SU-DHL-6 (cell line): ENCODE data around the gene FXYD5.

Experiments used
- H2AFZ ChIP-seq: fragments of 200-600 bp; sonication (generic); 2 replicates; pipeline ENCODE4 v1.6.1; 2014; ENCODE audit warnings: low read depth, mild to moderate bottlenecking, moderate library complexity, mixed read lengths, antibody characterized with exemption, low read length; ENCODE audit not compliant: severe bottlenecking
- H3F3A ChIP-seq: fragments of 200-600 bp; shearing (Covaris generic); 2 replicates; pipeline ENCODE4 v1.6.0; 2016; ENCODE audit warnings: antibody characterized with exemption, mild to moderate bottlenecking; ENCODE audit not compliant: insufficient read depth
- H3K27ac ChIP-seq: fragments of 200-600 bp; sonication (generic); 2 replicates; pipeline ENCODE4 v1.5.1; 2016; ENCODE audit warnings: low read depth, mild to moderate bottlenecking, low read length, moderate library complexity, mixed read lengths
- H3K27me3 ChIP-seq: fragments of 200-600 bp; sonication (generic), shearing (Covaris generic); 2 replicates; pipeline ENCODE4 v1.6.0; 2014; ENCODE audit warnings: mild to moderate bottlenecking, low read length
- H3K36me3 ChIP-seq: fragments of 200-600 bp; sonication (generic); 2 replicates; pipeline ENCODE4 v1.6.1; 2014; ENCODE audit warnings: mild to moderate bottlenecking, low read length, mixed read lengths
- H3K4me2 ChIP-seq: fragments of 300-600, 200-600 bp; shearing (Covaris generic), sonication (generic); 2 replicates; pipeline ENCODE4 v1.6.0; 2014; ENCODE audit warnings: low read length, low read depth, mild to moderate bottlenecking; ENCODE audit not compliant: poor library complexity, severe bottlenecking
- H3K4me3 ChIP-seq: fragments of 200-600 bp; sonication (generic); 2 replicates; pipeline ENCODE4 v1.5.1; 2014; ENCODE audit warnings: antibody characterized with exemption, low read length, mild to moderate bottlenecking, mixed read lengths; ENCODE audit not compliant: insufficient read depth, poor library complexity, severe bottlenecking
- H3K79me2 ChIP-seq: fragments of 200-600 bp; sonication (generic); 2 replicates; pipeline ENCODE4 v1.6.1; 2014; ENCODE audit warnings: mild to moderate bottlenecking, low read length, moderate library complexity; ENCODE audit not compliant: insufficient read depth
- H3K9ac ChIP-seq: fragments of 200-600 bp; sonication (generic); 2 replicates; pipeline ENCODE4 v1.7.0; 2014; ENCODE audit warnings: mild to moderate bottlenecking, low read length
- H3K9me2 ChIP-seq: fragments of 200-600 bp; sonication (generic); replicated peaks from 2 replicates; pipeline ENCODE4 v1.6.1; 2014; ENCODE audit warnings: low read length; ENCODE audit not compliant: insufficient read depth
- H3K9me3 ChIP-seq: fragments of 200-600 bp; sonication (generic); 2 replicates; pipeline ENCODE4 v1.6.1; 2014; ENCODE audit warnings: low read length, mixed read lengths; ENCODE audit not compliant: insufficient read depth
- H4K20me1 ChIP-seq: fragments of 200-600 bp; sonication (generic); 2 replicates; pipeline ENCODE4 v1.6.1; 2014; ENCODE audit warnings: low read depth, mild to moderate bottlenecking, antibody characterized with exemption, low read length, moderate library complexity, mixed read lengths
- CTCF ChIP-seq: fragments of 200-600 bp; sonication (generic); IDR thresholded peaks from one replicate; pipeline ENCODE4 v1.5.1; 2017; ENCODE audit warnings: antibody characterized with exemption, mild to moderate bottlenecking, low read length, moderate library complexity; ENCODE audit not compliant: insufficient read depth, poor library complexity, severe bottlenecking
- EZH2phosphoT487 ChIP-seq: fragments of 200-600 bp; sonication (generic), shearing (Covaris generic); conservative IDR thresholded peaks from 2 replicates; pipeline ENCODE4 v1.6.1; 2018; ENCODE audit warnings: mild to moderate bottlenecking, antibody characterized with exemption, low read length, moderate library complexity, mixed read lengths

FXYD5 gene

GRCh38 chr19:35154525-35155406 is at the start of gene FXYD5:
Gene FXYD5, plus strand, starts transcription at chr19:35154735. Its CDS starts 816 bp downstream, at chr19:35155551.
- Histone ChIP-seq H3K9me3 (no peaks in the 10 kb centered on the region), H2AFZ (peak within 1 kb of the TSS; percentile 82), H3K79me2 (peaks cover 30% of the 10 kb centered on the region), H3K27ac (peak within 1 kb of the TSS; percentile 69), H3K4me3 (peak within 1 kb of the TSS; percentile 93), H4K20me1 (no peaks in the 10 kb centered on the region), H3K9me2 (no peaks in the 10 kb centered on the region), H3K9ac (peak within 1 kb of the TSS; percentile 93), H3F3A (no peaks in the 10 kb centered on the region), H3K4me2 (peak within 1 kb of the TSS; percentile 64), H3K27me3 (no peaks in the 10 kb centered on the region), H3K36me3 (peaks cover 13% of the 10 kb centered on the region; the same call in 1 of the 2 replicates)
- no peak for TF ChIP-seq CTCF

GRCh38 chr19:35105047-35105410 is 49.5 kb upstream of the FXYD5 start:
- Histone ChIP-seq H3K27me3 (no peaks in the 10 kb centered on the region), H3K9ac (no peak overlapping the region), H3F3A (no peaks in the 10 kb centered on the region), H3K9me2 (no peaks in the 10 kb centered on the region), H2AFZ (no peak overlapping the region), H3K9me3 (no peaks in the 10 kb centered on the region), H3K79me2 (no peaks in the 10 kb centered on the region), H3K27ac (no peak overlapping the region), H4K20me1 (no peaks in the 10 kb centered on the region), H3K4me2 (no peak overlapping the region), H3K36me3 (no peaks in the 10 kb centered on the region), H3K4me3 (no peak overlapping the region)
- TF ChIP-seq EZH2phosphoT487 (no peak), CTCF (no peak)

- no peak for TF ChIP-seq CTCF
- Histone ChIP-seq H3K27ac (no peak overlapping the region), H3F3A (no peaks in the 10 kb centered on the region), H3K4me2 (no peak overlapping the region), H3K4me3 (no peak overlapping the region), H3K9me2 (no peaks in the 10 kb centered on the region), H3K36me3 (no peaks in the 10 kb centered on the region), H3K9me3 (no peaks in the 10 kb centered on the region), H3K27me3 (no peaks in the 10 kb centered on the region), H4K20me1 (no peaks in the 10 kb centered on the region), H2AFZ (no peak overlapping the region), H3K9ac (no peak overlapping the region), H3K79me2 (no peaks in the 10 kb centered on the region)
Observed at GRCh38 chr19:35105411-35106290, 48.9 kb upstream of the FXYD5 start.
